ENCODE measurements around the gene TAS1R3. TPM values are rescaled to one million over a fixed set of nuclear protein-coding genes. Genes with fewer than 3 reads are reported as not detected.
A peak's percentile ranks its signal among the peaks of the same experiment; 100 is the strongest.

TAS1R3 gene
- total and polyA plus RNA-seq, 10 of the 15 experiments (the other 5 are each of a cell fraction or from before 2014, with no cell fraction given), result 0.04 to 0.51 (median 0.08) TPM; not detected in 3

- TF ChIP-seq CUX1 (IDR thresholded peaks at IDR 0.05; ENCODE audit: insufficient replicate concordance, low read depth, low read length) (no peak), DPF2 (IDR thresholded peaks at IDR 0.05) (no peak), ASH2L (IDR thresholded peaks at IDR 0.05; ENCODE audit: borderline replicate concordance, low read depth) (no peak), FOXM1 (IDR thresholded peaks at IDR 0.05; ENCODE audit: low read depth, low read length) (no peak), USF2 (IDR thresholded peaks at IDR 0.05; ENCODE audit: borderline replicate concordance, low read depth, low read length) (no peak), SMAD1 (IDR thresholded peaks at IDR 0.05; ENCODE audit: low read depth, partially characterized antibody) (no peak), ZNF217 (IDR thresholded peaks at IDR 0.05) (no peak), E2F4 (IDR thresholded peaks at IDR 0.05; ENCODE audit: low read depth, low read length) (no peak), BRCA1 (IDR thresholded peaks at IDR 0.05; ENCODE audit: low read depth, low read length) (no peak), POLR2AphosphoS5 (IDR thresholded peaks at IDR 0.05; ENCODE audit: low read length) (peak; percentile 74; the same call in 1 of the 2 replicates), BMI1 (IDR thresholded peaks at IDR 0.05; ENCODE audit: borderline replicate concordance) (no peak), NR2C1 (IDR thresholded peaks at IDR 0.05) (no peak), TBL1XR1 (IDR thresholded peaks at IDR 0.05; ENCODE audit: low read depth, low read length) (no peak), BACH1 (IDR thresholded peaks at IDR 0.05; ENCODE audit: borderline replicate concordance) (0 out of 2 replicates have a peak, but pooled peaks have one; percentile 6), ELK1 (IDR thresholded peaks at IDR 0.05; ENCODE audit: low read depth, low read length) (peak; percentile 66), ATF2 (IDR thresholded peaks at IDR 0.05; ENCODE audit: low read length) (no peak)
Measured at GRCh38 chr1:1324524-1325287, 6.4 kb upstream of the TAS1R3 start, which contains the start of the genes CPTP and INTS11 (continued).

All from GM12878 (cell line).